ENCODE data around the gene DDX10. TPM values are rescaled to one million over a fixed set of nuclear protein-coding genes. Genes with fewer than 3 reads are reported as not detected.

The DDX10 gene
- total and polyA plus RNA-seq, 7 donors = 10.0 to 18.0 (median 11.4) TPM

DNA sequence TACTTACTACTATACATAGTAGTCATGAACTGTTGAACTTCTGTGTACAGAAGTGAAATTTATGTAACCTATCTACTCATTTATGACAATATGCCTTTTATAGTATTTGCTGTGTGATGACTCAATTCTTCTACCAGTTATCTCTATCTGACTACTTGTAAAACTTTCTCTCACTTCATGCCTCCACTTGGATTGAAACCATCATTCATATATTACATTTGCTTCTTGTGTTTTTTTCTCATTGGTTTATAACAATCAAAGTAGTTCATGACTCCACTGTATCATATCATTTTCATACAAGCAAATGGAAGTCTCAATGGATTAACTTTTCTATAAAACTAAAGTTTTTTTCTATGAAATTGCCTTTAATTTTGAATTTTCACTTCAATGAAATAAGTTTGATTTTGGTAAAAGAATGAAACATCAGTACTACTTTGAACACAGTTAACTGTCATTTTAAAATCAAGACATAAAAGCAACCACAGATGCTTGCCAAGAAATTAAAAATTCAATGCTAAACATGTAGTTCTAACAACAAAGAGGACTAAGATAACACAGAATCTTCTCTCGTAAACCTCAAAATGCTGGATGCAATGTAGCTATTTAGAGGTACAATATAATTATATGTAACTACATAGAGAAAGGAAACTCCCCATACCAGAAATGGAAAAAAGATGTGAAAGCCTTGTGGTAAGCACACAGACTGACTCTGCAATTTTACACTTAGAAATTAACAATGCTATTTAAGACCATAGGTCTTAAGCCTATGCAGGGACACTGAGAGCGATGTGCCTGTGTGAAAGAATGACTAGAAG is 43.7 kb upstream of the DDX10 start:
- no peak overlapping the region for H3K27ac ChIP-seq
- H3K9me3 ChIP-seq = no peaks in the 10 kb centered on the region
- TF ChIP-seq, protein P1, sequence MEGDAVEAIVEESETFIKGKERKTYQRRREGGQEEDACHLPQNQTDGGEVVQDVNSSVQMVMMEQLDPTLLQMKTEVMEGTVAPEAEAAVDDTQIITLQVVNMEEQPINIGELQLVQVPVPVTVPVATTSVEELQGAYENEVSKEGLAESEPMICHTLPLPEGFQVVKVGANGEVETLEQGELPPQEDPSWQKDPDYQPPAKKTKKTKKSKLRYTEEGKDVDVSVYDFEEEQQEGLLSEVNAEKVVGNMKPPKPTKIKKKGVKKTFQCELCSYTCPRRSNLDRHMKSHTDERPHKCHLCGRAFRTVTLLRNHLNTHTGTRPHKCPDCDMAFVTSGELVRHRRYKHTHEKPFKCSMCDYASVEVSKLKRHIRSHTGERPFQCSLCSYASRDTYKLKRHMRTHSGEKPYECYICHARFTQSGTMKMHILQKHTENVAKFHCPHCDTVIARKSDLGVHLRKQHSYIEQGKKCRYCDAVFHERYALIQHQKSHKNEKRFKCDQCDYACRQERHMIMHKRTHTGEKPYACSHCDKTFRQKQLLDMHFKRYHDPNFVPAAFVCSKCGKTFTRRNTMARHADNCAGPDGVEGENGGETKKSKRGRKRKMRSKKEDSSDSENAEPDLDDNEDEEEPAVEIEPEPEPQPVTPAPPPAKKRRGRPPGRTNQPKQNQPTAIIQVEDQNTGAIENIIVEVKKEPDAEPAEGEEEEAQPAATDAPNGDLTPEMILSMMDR (IDR thresholded peaks at IDR 0.05) = no peak
- no peak for ATAC-seq
- no peak overlapping the region for H3K4me3 ChIP-seq
- no peaks in the 10 kb centered on the region for H3K36me3 ChIP-seq (ENCODE audit: insufficient read depth in 1 of 2, low read depth in 1 of 2)
- H3K27me3 ChIP-seq (ENCODE audit: insufficient read depth in 3 of 3, low read length in 2 of 3) = peaks cover 0 to 1% (median 0%) of the 10 kb centered on the region in 3 donors
- H3K4me1 ChIP-seq = no peaks in the 10 kb centered on the region
- intact Hi-C loops (cut with DNase I) = no loop called here
- DNase-seq = no peak
- 84 to 86% (median 84%) methylated on average over 2 of the region's 2 CpGs for WGBS, 3 donors

DNA sequence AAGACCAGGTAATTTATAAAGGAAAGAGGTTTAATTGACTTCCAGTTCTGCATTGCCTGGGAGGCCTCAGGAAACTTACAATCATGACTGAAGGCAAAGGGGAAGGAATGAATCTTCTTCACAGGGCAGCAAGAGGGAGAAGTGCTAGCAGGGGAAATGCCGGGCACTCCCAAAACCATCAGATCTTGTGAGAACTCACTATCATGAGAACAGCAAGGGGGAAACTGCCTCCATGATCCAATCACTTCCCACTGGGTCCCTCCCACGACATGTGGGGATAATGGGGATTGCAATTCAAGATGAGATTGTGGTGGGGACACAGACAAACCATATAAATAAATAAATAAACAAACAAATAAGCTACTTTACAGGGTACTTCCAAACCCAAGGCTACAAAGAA is 42.5 kb upstream of the DDX10 start:
- Histone ChIP-seq H3K27me3 (ENCODE audit: insufficient read depth in 3 of 3, low read length in 2 of 3) (peaks cover 0 to 1% (median 0%) of the 10 kb centered on the region in 3 donors), H3K36me3 (ENCODE audit: insufficient read depth in 1 of 2, low read depth in 1 of 2) (no peaks in the 10 kb centered on the region), H3K4me3 (no peak overlapping the region), H3K27ac (no peak overlapping the region), H3K9me3 (no peaks in the 10 kb centered on the region), H3K4me1 (no peaks in the 10 kb centered on the region)
- no peak for DNase-seq
- WGBS, 3 donors = 72 to 80% (median 80%) methylated on average over 2 of the region's 2 CpGs
- intact Hi-C loops (cut with DNase I) = no loop called here
- ATAC-seq = no peak
- TF ChIP-seq, protein P1 (IDR thresholded peaks at IDR 0.05) = no peak

DNA sequence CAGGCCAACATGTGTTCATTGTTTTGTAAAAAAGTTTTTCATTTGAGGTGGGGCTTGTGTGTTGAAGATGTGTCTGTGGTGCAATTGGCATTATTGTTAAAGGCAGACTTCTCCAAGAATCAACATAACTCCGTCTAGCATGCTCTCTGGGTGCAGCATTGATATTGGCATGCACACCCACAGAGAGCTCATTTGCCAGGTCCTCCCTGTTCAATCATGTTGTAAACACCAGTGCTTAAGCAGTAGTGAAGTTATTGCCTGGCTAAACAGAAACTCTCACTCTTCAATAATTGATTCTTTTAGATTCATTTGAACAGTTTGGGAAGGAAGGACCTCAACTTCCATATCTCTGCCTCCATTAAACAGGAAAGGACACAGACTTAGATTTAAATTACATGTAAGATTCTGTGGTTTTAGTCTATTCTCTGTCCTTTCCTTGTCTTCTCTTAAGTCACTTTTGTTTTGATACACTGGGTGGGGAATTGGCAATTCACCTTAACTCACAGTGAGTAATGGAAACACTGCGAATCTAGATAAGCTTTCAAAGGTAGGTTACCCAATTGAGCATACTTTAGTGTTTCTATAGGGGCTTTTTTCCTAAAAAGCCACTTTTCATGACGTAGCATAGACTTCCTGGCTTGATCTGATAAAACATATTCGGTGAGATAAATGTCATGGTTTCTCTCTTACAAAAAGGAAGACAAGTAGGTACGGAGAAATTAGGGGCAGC is 40.5 kb upstream of the DDX10 start:
- TF ChIP-seq, protein P1 (IDR thresholded peaks at IDR 0.05) = no peak
- no peaks in the 10 kb centered on the region for H3K9me3 ChIP-seq
- ATAC-seq (no peak), DNase-seq (no peak)
- no peak overlapping the region for H3K4me3 ChIP-seq
- WGBS, 3 donors = 75 to 78% (median 76%) methylated on average over 5 of the region's 5 CpGs
- peaks cover 0 to 1% (median 0%) of the 10 kb centered on the region in 3 donors for H3K27me3 ChIP-seq (ENCODE audit: insufficient read depth in 3 of 3, low read length in 2 of 3)
- no peak overlapping the region for H3K27ac ChIP-seq
- no peaks in the 10 kb centered on the region for H3K36me3 ChIP-seq (ENCODE audit: insufficient read depth in 1 of 2, low read depth in 1 of 2)
- H3K4me1 ChIP-seq = no peaks in the 10 kb centered on the region
- intact Hi-C loops (cut with DNase I) = no loop called here

DNA sequence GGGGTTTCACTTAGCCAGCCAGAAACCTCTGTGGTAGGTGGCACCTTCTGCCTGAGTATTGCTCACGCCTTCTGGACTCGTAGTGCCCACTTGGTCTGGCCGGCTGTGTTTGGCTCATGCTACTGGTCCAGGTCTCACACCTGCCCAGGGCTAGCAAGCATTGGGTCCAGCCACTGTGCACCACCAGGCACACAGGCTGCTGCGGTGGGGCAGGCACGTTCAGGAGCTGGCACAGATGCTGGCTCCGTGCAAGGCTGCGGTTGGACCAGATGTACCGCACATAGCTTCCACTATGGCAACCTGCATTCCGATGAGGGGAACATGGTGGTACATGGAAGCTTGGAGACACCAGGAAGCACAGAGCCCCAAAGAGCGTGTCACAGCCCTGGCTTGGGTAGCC is 36.5 kb upstream of the DDX10 start:
- ATAC-seq (no peak), DNase-seq (no peak)
- 94 to 97% (median 97%) methylated on average over 10 of the region's 10 CpGs for WGBS, 3 donors
- intact Hi-C loops (cut with DNase I) = no loop called here
- Histone ChIP-seq H3K4me3 (no peak overlapping the region), H3K36me3 (ENCODE audit: insufficient read depth in 1 of 2, low read depth in 1 of 2) (no peaks in the 10 kb centered on the region), H3K27me3 (ENCODE audit: insufficient read depth in 3 of 3, low read length in 2 of 3) (peaks cover 0 to 1% (median 0%) of the 10 kb centered on the region in 3 donors), H3K27ac (no peak overlapping the region), H3K9me3 (no peaks in the 10 kb centered on the region), H3K4me1 (no peaks in the 10 kb centered on the region)
- TF ChIP-seq, protein P1 (IDR thresholded peaks at IDR 0.05) = no peak

Measured in psoas muscle (tissue), 8 donors.